HepG2 (cell line): Measurements from ENCODE around the gene ERCC4. TPM values are rescaled to one million over a fixed set of nuclear protein-coding genes. Genes with fewer than 3 reads are reported as not detected.

Source experiments
- ATAC-seq: fragments of 200-7000 bp; cut with Tn5 transposase; 3 replicates; pipeline ENCODE4 v1.9.1; 2020; ENCODE audit warnings: mild to moderate bottlenecking, moderate library complexity
- BruUV-seq: library from RNA; stranded (reverse); fragments of 400-500 nt; replicated peaks from 2 replicates; lab custom pipeline; 2021; lab: Mats Ljungman, UMichigan
- CTCF ChIA-PET: fragments of 300-600 bp; formaldehyde crosslinking; extraction: SDS; loops from one replicate; lab custom pipeline; 2021; ENCODE audit warnings: low total read pairs, inconsistent platforms, low intra/inter-chr PET ratio; lab: Yijun Ruan, JAX
- POLR2A ChIA-PET: fragments of 350-600 bp; sonication (Branson Sonifier 250); formaldehyde crosslinking; loops from one replicate; lab custom pipeline; 2020; ENCODE audit warnings: antibody characterized with exemption, inconsistent platforms; lab: Yijun Ruan, JAX
- DNase-seq: peaks from one replicate; pipeline ENCODE4 v3.0.0-alpha.2; 2015; ENCODE audit warnings: low spot score
- FAIRE-seq: peaks from 3 replicates; lab custom pipeline; 2011; peaks lifted over from hg19 to GRCh38; lab: Jason Lieb, UNC
- H2AFZ ChIP-seq: one replicate; pipeline ENCODE4 v1.6.1; 2011; ENCODE audit warnings: low read length, inconsistent platforms
- H3K27ac ChIP-seq: fragments of 300-600 bp; 3 replicates; pipeline ENCODE4 v1.8.0; 2011; ENCODE audit warnings: mixed run types, mild to moderate bottlenecking, mixed read lengths, low read length, inconsistent platforms; ENCODE audit not compliant: insufficient read depth; ENCODE audit errors: extremely low read length
- H3K27me3 ChIP-seq, 2 experiments: fragments of 200-600 bp in 1 of 2; 2 replicates in 1 of 2; 3 replicates in 1 of 2; pipeline versions ENCODE4 v1.6.0 to v1.8.0; 2011; ENCODE audit warnings: low read length in 2 of 2, mild to moderate bottlenecking in 2 of 2, moderate library complexity in 2 of 2, inconsistent platforms in 1 of 2; ENCODE audit not compliant: insufficient read depth in 2 of 2, control insufficient read depth in 1 of 2
- H3K36me3 ChIP-seq, 2 experiments: fragments of 200-600 bp in 1 of 2; replicated peaks in 1 of 2; 2 replicates in 1 of 2; 3 replicates in 1 of 2; pipeline versions ENCODE4 v1.5.1 to v1.8.0; 2011; ENCODE audit warnings: low read length in 2 of 2, inconsistent platforms in 1 of 2; ENCODE audit not compliant: insufficient read depth in 2 of 2, control insufficient read depth in 1 of 2
- H3K4me1 ChIP-seq: 2 replicates; pipeline ENCODE4 v1.5.1; 2012; ENCODE audit warnings: low read length, inconsistent platforms; ENCODE audit not compliant: insufficient read depth
- H3K4me2 ChIP-seq: 2 replicates; pipeline ENCODE4 v1.6.0; 2011; ENCODE audit warnings: low read depth, low read length, inconsistent platforms
- H3K4me3 ChIP-seq, 3 experiments: fragments of 200-600 bp in 1 of 3; sonication (generic), shearing (Covaris generic) in 1 of 3; replicated peaks in 1 of 3; 2 replicates each; pipeline ENCODE4 v1.5.1; 2011 to 2016; ENCODE audit warnings: low read length in 3 of 3, inconsistent platforms in 2 of 3, low read depth in 2 of 3, mild to moderate bottlenecking in 2 of 3, control low read depth in 1 of 3, mixed read lengths in 1 of 3; ENCODE audit not compliant: insufficient read depth in 1 of 3
- H3K79me2 ChIP-seq: one replicate; pipeline ENCODE4 v1.6.1; 2011; ENCODE audit warnings: low read length, inconsistent platforms; ENCODE audit not compliant: insufficient read depth
- H3K9ac ChIP-seq: 2 replicates; pipeline ENCODE4 v1.6.0; 2011; ENCODE audit warnings: mild to moderate bottlenecking, low read depth, low read length, inconsistent platforms; ENCODE audit not compliant: insufficient read depth
- H3K9me3 ChIP-seq: 2 replicates; pipeline ENCODE4 v1.5.1; 2012; ENCODE audit warnings: mild to moderate bottlenecking, low read length
- H4K20me1 ChIP-seq: 2 replicates; pipeline ENCODE4 v1.6.0; 2011; ENCODE audit warnings: inconsistent platforms, mild to moderate bottlenecking, low read length, moderate library complexity; ENCODE audit not compliant: insufficient read depth
- ARID5B ChIP-seq: IDR thresholded peaks from 2 replicates; pipeline ENCODE4 v1.4.0; 2020; ENCODE audit warnings: mild to moderate bottlenecking, missing genetic modification reagents
- BCL6 ChIP-seq: IDR thresholded peaks from 2 replicates; pipeline ENCODE4 v1.6.1; 2016; ENCODE audit warnings: missing genetic modification reagents, missing compliant biosample characterization
- EP300 ChIP-seq, 3 experiments: sonication (generic) in 1 of 3; formaldehyde crosslinking in 1 of 3; IDR thresholded peaks; 2 replicates each; pipeline versions ENCODE4 v1.5.1 to v1.6.1; 2011 to 2020; ENCODE audit warnings: low read depth in 2 of 3, low read length in 2 of 3, borderline replicate concordance in 1 of 3, improper control_type of control experiment in 1 of 3, mild to moderate bottlenecking in 1 of 3, missing genetic modification reagents in 1 of 3, moderate library complexity in 1 of 3
- JUNB ChIP-seq: sonication (generic); formaldehyde crosslinking; IDR thresholded peaks from 2 replicates; pipeline ENCODE4 v1.8.0; 2022; ENCODE audit warnings: missing genetic modification reagents, mild to moderate bottlenecking, borderline replicate concordance
- MAX ChIP-seq: IDR thresholded peaks from 2 replicates; pipeline ENCODE4 v1.6.1; 2012; ENCODE audit warnings: inconsistent platforms
- PRDM4 ChIP-seq: sonication (generic); formaldehyde crosslinking; IDR thresholded peaks from 2 replicates; pipeline ENCODE4 v1.9.0; 2021; ENCODE audit warnings: missing genetic modification reagents, borderline replicate concordance
- RARA ChIP-seq: IDR thresholded peaks from 2 replicates; pipeline ENCODE4 v1.6.1; 2016; ENCODE audit warnings: missing genetic modification reagents, missing compliant biosample characterization
- ZMYM3 ChIP-seq: sonication (generic); formaldehyde crosslinking; IDR thresholded peaks from 2 replicates; pipeline ENCODE4 v1.5.1; 2020; ENCODE audit warnings: mild to moderate bottlenecking, missing genetic modification reagents
- WGBS: methylation state at CpG from one replicate; pipeline ENCODE4 v1.1.6; 2017; ENCODE audit warnings: low lambda C conversion rate; 5-methylcytosine and 5-hydroxymethylcytosine counted together
- in situ Hi-C: cut with HindIII; loops from 2 replicates; pipeline ENCODE4 v1.10.0; 2017; ENCODE audit warnings: low pct_unique_long_range_greater_than_20kb; ENCODE audit not compliant: extremely low pct_ligation_motif_present
- intact Hi-C: fragments of 100-400 bp; cut with micrococcal nuclease; formaldehyde crosslinking; loops from one replicate; pipeline ENCODE4 v1.10.0; 2022; ENCODE audit not compliant: unreplicated experiment
- polyA plus RNA-seq, 8 experiments: library from polyadenylated mRNA; depleted of rRNA in 3 of 8; stranded (reverse) in 7 of 8; unstranded in 1 of 8; fragments of >200 nt; fragmentation: Illumina TruSeq in 4 of 8; extraction: Trizol in 4 of 8; gene quantifications; 2 replicates each; pipeline versions ENCODE4 v1.2.1 to v1.2.3, GENCODE V29; 2011 to 2016; ENCODE audit warnings: low read depth in 4 of 8, missing spikeins in 1 of 8, mixed read lengths in 1 of 8; ENCODE audit not compliant: insufficient read depth in 1 of 8
- total RNA-seq, 5 experiments: library from RNA; depleted of rRNA; stranded (reverse); fragments of >200 nt; fragmentation: Illumina TruSeq; extraction: Trizol; gene quantifications; 2 replicates each; pipeline ENCODE4 v1.2.3, GENCODE V29; 2016; ENCODE audit warnings: low read depth in 1 of 5
- TF ChIP-seq, protein P1 (sequence below): sonication (generic); formaldehyde crosslinking; IDR thresholded peaks from 2 replicates; pipeline ENCODE4 v1.5.1; 2020; ENCODE audit warnings: mild to moderate bottlenecking, missing genetic modification reagents, borderline replicate concordance

The ERCC4 gene
- total and polyA plus RNA-seq, 2 of the 13 experiments (the other 11 are each of a cell fraction or from before 2014, with no cell fraction given): 5.4 to 15.2 TPM

GRCh38 chr16:13961099-13961811, 41.3 kb downstream of the ERCC4 start:
- Histone ChIP-seq H2AFZ (peak overlapping the region; percentile 62), H3K4me2 (peak overlapping the region; percentile 59), H3K27me3 (no peaks in the 10 kb centered on the region; a peak in 1 of 5 replicates), H3K79me2 (no peaks in the 10 kb centered on the region), H3K4me1 (peaks cover 43% of the 10 kb centered on the region), H3K27ac (no peak overlapping the region), H4K20me1 (no peaks in the 10 kb centered on the region), H3K9me3 (no peaks in the 10 kb centered on the region), H3K9ac (peak overlapping the region; percentile 1; the same call in 1 of the 2 replicates), H3K36me3 (no peaks in the 10 kb centered on the region), H3K4me3 (peak overlapping the region in 1 of 3 experiments; percentile 31; a peak in 2 of 6 replicates)
- FAIRE-seq: no peak
- BruUV-seq: no TSS peak
- peak; percentile 56 for DNase-seq
- intact Hi-C loops: no loop called here
- no peak for ATAC-seq
- ChIA-PET POLR2A (no interaction called here), CTCF (no interaction called here)
- 7% methylated on average over 8 of the region's 8 CpGs for WGBS
- in situ Hi-C loops: no loop called here
- TF ChIP-seq ZMYM3 (CRISPR knock-in tag) (no peak), EP300 (IDR thresholded peaks at IDR 0.05; ENCODE audit: low read depth in 2 of 2, low read length in 2 of 2) (peak in 1 of 2 experiments; percentile 54; a peak in 1 of 4 replicates), EP300 (CRISPR knock-in tag; IDR thresholded peaks at IDR 0.05; ENCODE audit: borderline replicate concordance) (0 out of 2 replicates have a peak, but pooled peaks have one; percentile 22), JUNB (no peak), ARID5B (CRISPR knock-in tag) (peak; percentile 36; the same call in 1 of the 2 replicates), BCL6 (CRISPR knock-in tag) (no peak), PRDM4 (no peak), MAX (no peak), RARA (CRISPR knock-in tag) (peak; percentile 61; the same call in 1 of the 2 replicates)
- TF ChIP-seq, protein P1, sequence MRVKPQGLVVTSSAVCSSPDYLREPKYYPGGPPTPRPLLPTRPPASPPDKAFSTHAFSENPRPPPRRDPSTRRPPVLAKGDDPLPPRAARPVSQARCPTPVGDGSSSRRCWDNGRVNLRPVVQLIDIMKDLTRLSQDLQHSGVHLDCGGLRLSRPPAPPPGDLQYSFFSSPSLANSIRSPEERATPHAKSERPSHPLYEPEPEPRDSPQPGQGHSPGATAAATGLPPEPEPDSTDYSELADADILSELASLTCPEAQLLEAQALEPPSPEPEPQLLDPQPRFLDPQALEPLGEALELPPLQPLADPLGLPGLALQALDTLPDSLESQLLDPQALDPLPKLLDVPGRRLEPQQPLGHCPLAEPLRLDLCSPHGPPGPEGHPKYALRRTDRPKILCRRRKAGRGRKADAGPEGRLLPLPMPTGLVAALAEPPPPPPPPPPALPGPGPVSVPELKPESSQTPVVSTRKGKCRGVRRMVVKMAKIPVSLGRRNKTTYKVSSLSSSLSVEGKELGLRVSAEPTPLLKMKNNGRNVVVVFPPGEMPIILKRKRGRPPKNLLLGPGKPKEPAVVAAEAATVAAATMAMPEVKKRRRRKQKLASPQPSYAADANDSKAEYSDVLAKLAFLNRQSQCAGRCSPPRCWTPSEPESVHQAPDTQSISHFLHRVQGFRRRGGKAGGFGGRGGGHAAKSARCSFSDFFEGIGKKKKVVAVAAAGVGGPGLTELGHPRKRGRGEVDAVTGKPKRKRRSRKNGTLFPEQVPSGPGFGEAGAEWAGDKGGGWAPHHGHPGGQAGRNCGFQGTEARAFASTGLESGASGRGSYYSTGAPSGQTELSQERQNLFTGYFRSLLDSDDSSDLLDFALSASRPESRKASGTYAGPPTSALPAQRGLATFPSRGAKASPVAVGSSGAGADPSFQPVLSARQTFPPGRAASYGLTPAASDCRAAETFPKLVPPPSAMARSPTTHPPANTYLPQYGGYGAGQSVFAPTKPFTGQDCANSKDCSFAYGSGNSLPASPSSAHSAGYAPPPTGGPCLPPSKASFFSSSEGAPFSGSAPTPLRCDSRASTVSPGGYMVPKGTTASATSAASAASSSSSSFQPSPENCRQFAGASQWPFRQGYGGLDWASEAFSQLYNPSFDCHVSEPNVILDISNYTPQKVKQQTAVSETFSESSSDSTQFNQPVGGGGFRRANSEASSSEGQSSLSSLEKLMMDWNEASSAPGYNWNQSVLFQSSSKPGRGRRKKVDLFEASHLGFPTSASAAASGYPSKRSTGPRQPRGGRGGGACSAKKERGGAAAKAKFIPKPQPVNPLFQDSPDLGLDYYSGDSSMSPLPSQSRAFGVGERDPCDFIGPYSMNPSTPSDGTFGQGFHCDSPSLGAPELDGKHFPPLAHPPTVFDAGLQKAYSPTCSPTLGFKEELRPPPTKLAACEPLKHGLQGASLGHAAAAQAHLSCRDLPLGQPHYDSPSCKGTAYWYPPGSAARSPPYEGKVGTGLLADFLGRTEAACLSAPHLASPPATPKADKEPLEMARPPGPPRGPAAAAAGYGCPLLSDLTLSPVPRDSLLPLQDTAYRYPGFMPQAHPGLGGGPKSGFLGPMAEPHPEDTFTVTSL (CRISPR knock-in tag): no peak
